Measurements from ENCODE around the gene NMUR1. TPM values are rescaled to one million over a fixed set of nuclear protein-coding genes. Genes with fewer than 3 reads are reported as not detected.

Gene NMUR1
- total RNA-seq, 1 donor = 0.54 TPM

DNA sequence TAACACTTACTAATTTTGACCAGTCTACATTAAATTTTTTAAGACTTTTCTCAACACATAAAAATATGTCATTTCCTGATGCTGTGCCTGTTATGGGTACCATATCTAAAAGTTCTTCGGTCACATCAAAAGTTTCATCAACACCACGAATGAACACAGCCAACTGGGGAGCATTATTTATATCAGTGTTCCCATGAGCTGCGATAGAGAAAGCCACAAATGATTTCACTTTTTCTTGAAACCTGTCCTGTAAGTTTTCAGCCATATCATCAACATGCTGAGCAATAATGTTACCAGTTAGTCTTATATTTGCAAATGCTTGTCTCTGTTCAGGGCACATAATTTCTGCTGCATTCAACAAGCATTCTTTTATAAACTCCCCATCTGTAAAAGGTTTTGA is 35.6 kb downstream of the NMUR1 start:
- no peak for DNase-seq (ENCODE audit: low read depth in 2 of 3, low spot score in 2 of 3)

GRCh38 chr2:231490801-231491200 is 39.4 kb downstream of the NMUR1 start:
- DNase-seq (ENCODE audit: low read depth in 2 of 3, low spot score in 2 of 3) = no peak

DNA sequence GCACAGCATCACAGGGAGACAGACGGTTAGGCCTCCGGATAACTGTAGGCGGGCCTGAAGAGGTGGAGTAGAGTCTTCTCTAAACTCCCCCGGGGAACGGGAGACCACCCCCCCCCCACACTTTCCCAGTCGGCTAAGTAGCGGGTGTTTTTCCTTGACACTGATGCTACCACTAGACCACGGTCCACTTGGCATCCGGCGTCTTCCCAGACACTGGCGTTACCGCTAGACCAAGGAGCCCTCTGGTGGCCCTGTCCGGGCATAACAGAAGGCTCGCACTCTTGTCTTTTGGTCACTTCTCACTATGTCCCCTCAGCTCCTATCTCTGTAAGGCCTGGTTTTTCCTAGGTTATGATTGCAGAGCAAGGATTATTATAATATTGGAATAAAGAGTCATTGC is 40.3 kb downstream of the NMUR1 start:
- no peak for DNase-seq (ENCODE audit: low read depth in 2 of 3, low spot score in 2 of 3)

DNA sequence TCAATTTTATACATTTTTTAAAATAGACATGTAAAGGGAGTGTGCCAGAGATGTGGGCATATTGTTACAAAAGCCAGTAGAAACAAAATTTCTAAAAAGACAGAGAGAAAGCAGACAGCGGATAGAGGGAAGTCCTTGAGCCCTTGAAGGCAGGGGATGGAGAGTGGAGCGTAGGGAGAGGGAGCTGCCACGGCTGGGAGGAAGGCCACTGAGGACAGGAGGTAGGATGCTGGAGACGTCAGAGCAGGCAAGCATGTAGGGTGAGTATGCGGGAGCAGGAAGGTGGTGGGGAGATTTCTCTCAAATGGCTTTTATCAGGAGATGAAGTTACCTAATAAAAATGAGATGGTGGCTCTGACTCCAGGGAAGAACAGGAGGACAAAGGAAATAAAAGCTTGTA is 41.9 kb downstream of the NMUR1 start:
- DNase-seq (ENCODE audit: low read depth in 2 of 3, low spot score in 2 of 3) = no peak

DNA sequence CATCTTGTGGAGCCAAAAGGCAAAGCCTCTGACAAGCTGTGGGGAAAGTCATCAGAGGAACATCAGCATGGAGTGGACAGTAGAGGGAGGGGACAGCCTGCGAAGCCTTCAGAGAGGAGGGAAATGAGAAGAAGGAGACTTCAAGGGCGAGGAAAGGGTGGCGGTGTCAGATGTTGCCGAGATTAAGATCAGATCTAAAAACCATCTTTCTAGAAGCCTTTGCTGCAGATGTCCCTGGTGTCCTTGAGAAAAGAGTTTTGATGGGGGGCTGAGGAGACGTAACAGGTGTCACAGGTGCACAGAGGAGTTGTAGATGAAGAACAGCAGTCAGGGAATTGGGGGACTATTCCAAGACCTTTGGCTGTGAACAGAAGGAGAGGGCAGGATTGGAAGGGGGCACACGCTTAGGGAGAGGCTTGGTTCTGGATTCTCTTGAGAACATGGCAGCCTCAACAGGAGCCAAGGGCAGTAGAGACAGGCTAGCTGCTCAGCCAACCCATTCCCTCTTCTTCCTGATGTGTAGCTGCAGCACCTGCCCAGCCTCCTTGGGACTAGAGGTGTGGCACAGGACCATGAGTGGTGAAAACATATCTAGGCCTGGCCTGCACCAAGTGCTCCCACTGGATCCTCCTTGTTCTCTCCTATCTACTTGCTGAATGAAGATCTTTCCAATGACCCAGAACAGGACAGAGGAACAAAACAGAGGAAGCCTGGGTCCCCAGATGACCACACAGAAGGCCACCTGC is 43.2 kb downstream of the NMUR1 start:
- no peak for DNase-seq (ENCODE audit: low read depth in 2 of 3, low spot score in 2 of 3)

DNA sequence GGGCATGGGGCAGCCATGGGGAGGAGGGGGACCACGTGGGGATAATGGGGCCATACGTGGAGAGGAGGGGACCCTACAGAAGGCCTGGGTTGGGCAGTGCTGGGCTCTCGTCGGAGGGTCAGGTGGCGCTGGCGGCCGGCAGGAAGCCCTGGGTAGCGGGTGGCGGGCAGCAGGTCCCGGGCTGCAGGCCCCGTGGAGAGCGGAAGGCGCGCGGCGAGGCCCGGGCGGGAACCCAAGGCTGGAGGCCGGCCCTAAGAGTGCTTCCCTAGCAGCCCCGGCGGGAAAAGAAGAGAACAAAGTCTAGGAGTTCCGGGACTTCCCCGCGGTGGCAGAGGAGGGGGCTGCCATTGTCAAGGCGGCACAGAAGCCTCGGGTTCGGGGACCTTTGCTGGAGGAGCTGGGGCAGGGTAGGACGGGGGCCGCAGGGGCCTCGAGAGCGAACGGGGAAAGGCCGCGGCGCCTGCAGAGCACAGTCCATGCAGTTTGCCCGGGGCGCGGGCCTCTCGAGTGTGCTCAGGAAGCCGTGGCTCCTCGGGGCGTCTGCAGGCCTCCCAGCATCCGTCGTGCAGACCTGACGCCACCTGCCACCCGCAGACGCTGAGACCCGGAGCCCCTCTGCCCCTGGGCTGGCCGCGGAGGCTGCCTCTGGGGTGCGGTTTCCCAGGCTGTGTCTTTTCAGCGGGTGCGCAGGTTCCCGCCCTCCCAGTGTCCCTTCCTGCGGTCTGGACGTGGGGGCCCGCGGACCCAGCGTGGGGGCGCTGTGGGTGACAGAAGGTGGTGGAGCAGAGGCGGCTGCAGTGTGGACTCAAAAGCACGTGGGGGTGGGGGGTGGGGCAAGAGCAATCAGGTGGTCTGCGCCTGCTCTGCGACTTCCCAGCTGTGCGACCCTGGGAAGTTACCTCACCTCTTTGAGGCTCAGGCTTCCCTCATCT is 46.6 kb downstream of the NMUR1 start:
- peak; percentile 21 to 66 (median 62) for DNase-seq (ENCODE audit: low read depth in 2 of 3, low spot score in 2 of 3)

DNA sequence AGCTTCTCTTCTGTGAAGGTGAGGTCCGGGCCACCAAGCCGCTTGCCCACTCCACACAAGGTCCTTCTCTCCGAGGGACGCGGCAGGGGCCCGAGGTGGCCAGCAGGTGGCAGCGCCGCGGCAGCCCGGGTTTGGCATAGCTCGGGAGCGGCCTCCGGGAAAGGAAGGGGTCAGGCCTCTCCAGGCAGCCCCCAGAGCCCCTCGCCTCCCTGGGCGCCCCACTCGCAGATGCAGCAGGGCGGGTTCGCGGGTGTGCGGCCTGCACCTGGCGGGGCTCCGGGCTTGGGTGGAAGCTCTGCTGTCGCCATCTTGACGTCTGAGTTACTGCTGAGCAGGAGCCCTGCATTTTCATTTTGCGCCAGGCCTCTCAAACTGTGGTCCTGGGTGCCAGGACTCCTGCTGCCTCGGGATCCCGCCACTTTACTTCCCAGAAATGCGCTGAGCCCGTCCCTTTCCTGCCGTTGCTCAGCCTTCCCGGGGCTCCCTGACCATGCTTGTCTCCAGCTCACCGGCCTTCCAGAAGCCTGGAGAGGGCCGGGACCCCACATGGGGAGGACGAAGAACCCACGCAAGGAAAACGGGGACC is 47.3 kb downstream of the NMUR1 start:
- peak; percentile 53 to 75 (median 73) for DNase-seq (ENCODE audit: low read depth in 2 of 3, low spot score in 2 of 3)

- DNase-seq (ENCODE audit: low read depth in 2 of 3, low spot score in 2 of 3) = no peak
Measured at GRCh38 chr2:231480781-231481180, 49.5 kb downstream of the NMUR1 start.

- no peak for DNase-seq (ENCODE audit: low read depth in 2 of 3, low spot score in 2 of 3)
Measured at GRCh38 chr2:231479455-231479854, 50.8 kb downstream of the NMUR1 start.

GRCh38 chr2:231476920-231477319 is 53.3 kb downstream of the NMUR1 start:
- DNase-seq (ENCODE audit: low read depth in 2 of 3, low spot score in 2 of 3) = no peak

DNA sequence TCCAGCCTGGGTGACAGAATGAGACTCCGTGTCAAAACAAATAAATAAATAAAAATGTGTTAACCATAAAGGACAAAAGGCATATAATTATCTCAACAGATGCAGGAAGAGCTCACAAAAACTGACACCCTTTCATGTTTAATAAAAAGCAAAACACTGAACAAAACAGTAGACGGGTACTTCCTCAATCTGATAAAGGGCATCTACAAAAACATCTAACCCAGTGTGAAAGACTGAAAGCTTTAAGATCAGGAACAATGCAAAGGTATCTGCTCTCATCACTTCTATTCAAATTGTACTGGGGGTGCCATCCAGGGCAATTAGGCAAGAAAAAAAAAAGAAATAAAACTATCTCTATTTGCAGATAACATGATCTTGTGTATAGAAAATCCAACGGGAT is 54.3 kb downstream of the NMUR1 start:
- DNase-seq (ENCODE audit: low read depth in 2 of 3, low spot score in 2 of 3) = peak in 1 of 3 donors; percentile 35

Small RNA genes within 50 kb of the gene (small RNA-seq; reads per million reads assigned to genes)
- 0.68 reads per million, percentile 7 among the genes with 10 or more reads in this experiment for gene RNU2-22P

Other genes starting within 250 kb of the NMUR1 start
- 2.7 TPM for gene B3GNT7, start 134.7 kb downstream of the NMUR1 start, total RNA-seq
- gene NCL, start 66.0 kb downstream of the NMUR1 start, total RNA-seq = 158 TPM
- not detected for gene TEX44, start 62.4 kb upstream of the NMUR1 start, total RNA-seq
- gene PTMA, start 178.1 kb upstream of the NMUR1 start, total RNA-seq = 530 TPM